ENCODE results near the gene IKZF5.

IKZF5 gene

DNA sequence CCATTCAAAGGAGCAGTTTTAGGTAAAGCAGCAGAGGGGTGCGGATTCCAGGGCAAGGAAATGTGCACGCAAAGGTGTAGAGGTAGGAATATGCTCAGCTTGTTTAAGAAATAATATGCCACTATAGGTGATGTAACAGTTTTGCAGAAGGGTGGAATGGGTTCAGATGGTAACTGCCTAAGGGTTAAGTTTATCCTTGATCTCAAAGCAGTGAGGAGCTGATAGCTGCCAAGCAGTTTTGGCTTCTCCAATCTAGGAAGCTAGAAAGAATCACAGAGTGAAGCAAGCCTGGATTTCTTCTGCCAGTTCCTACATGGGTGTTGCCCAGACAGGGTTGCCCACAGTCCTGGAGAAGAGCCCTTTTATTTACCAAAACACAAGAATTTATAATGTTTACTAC, 6.2 kb upstream of the IKZF5 start:
- no peak for DNase-seq

DNA sequence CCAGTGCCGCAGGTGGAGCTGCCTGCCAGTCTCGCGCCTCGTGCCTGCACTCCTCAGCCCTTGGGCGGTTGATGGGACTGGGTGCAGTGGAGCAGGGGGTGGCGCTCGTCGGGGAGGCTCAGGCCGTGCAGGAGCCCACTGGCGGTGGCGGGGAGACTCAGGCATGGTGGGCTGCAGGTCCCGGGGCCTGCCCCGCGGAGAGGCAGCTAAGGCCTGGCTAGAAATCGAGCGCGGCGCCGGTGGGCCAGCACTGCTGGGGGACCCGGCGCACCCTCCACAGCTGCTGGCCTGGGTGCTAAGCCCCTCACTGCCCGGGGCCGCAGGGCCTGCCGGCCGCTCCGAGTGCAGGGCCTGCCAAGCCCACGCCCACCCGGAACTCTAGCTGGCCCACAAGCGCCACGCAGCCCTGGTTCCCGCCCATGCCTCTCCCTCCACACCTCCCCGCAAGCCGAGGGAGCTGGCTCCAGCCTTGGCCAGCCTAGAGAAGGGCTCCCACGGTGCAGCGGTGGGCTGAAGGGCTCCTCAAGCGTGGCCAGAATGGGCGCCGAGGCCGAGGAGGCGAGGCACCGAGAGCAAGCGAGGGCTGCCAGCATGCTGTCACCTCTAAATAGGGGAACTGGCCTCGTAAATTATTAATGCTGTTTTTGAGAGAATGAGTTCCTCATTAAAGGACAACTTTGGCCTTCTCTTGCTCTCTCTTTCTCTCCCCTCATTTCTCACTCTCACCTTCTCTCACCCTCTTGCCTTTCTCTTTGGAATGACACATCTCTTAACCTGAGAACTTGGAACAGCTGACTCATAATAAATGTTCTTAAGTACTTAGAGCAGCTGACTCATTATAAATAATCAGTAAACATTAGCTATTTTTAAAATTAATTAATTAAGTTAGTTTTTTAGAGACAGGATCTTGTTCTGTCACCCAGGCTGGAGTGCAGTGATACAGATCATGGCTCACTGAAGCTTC, 5.1 kb upstream of the IKZF5 start:
- DNase-seq, result no peak

- no peak for DNase-seq
Observed at GRCh38 chr10:123011987-123012386, 3.4 kb upstream of the IKZF5 start.

GRCh38 chr10:123009105-123009820, 668 bp upstream of the IKZF5 start:
- no peak for DNase-seq

GRCh38 chr10:123007558-123008354, 839 bp downstream of the IKZF5 start:
- DNase-seq, result peak; percentile 62

DNA sequence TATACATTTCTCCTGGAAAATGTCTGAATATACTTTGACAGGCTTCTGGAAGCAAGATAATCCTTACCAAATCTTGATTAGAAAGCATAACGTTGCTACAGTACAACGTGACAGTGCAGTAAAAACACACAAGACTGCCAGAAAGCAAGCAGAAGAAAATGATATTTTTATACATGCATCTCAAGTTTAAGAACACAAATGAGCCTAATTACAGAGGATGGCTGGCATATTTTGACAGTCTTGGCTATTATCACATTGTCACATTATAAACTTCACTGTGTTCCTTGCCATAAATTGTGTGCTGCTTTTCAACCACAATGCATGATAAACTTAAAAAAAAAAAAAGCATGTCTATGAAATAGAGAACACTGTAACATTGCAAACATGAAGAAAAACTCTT, 4.3 kb downstream of the IKZF5 start:
- DNase-seq, result no peak

GRCh38 chr10:123001370-123001769, 7.2 kb downstream of the IKZF5 start:
- DNase-seq, result no peak

- no peak for DNase-seq
Observed at GRCh38 chr10:123000155-123000554, 8.4 kb downstream of the IKZF5 start.

DNA sequence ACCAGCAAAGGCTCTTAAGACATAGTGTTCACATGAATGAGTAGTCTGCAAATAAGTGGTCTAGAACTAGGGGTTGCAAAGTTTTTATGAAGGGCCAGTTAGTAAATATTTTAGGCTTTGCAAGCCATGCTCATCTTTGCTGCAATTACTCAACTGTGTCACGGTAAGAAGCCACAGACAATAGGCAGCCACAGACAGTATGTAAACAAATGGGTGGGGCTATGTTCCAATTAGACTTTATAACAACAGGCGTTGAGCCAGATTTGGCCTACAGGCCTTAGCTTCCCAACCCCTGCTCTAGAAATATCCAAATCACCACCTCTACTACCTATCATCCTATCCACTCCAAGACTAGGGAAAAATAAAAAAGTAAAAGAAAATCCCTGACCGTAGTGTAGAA, 9.2 kb downstream of the IKZF5 start:
- peak; percentile 77 for DNase-seq

DNA sequence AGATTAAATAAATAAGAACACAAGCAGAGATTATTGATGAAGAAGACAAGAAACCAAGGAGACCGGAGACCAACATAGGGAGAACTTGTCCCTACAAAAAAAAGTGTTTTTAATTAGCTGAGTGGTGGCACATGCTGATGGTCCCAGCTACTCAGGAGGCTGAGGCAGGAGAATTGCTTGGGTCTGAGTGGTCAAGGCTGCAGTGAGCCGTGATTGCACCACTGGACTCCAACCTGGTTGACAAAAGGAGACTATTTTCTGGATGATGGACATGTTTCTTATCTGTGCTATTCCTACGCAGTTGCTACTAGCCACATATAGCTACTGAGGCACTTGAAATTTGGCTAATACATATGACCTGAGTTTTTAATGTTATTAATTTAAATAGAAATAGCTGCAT, 9.7 kb downstream of the IKZF5 start:
- DNase-seq, result no peak

- DNase-seq, result no peak
Observed at GRCh38 chr10:122998360-122998917, 10.2 kb downstream of the IKZF5 start.

- no peak for DNase-seq
Observed at GRCh38 chr10:122997864-122998263, 10.7 kb downstream of the IKZF5 start.

DNA sequence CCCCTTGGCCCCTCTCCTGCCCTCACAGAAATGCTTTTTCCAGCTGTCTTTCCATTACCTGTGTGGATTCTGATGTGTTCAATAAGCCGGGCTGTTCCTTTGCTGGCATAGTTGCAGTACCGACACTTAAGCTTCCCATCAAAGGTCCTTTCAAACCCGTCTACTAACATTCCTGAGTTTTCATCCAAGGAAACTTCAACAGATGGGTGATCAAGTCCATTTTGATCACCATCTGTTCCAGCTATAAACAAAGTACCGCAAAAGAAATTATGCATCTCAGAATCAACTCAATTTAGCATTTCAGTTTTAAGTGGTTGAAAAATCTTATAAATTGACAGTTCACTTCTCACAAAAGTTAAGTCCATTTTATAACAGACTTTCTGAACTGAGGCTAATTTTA, 12.7 kb downstream of the IKZF5 start:
- no peak for DNase-seq

- no peak for DNase-seq
Observed at GRCh38 chr10:122993797-122994336, 14.7 kb downstream of the IKZF5 start.

GRCh38 chr10:122992031-122992585, 16.5 kb downstream of the IKZF5 start:
- no peak for DNase-seq

GRCh38 chr10:122990278-122990677, 18.3 kb downstream of the IKZF5 start:
- DNase-seq, result no peak

GRCh38 chr10:122988501-122988900, 20.1 kb downstream of the IKZF5 start:
- DNase-seq, result no peak

DNA sequence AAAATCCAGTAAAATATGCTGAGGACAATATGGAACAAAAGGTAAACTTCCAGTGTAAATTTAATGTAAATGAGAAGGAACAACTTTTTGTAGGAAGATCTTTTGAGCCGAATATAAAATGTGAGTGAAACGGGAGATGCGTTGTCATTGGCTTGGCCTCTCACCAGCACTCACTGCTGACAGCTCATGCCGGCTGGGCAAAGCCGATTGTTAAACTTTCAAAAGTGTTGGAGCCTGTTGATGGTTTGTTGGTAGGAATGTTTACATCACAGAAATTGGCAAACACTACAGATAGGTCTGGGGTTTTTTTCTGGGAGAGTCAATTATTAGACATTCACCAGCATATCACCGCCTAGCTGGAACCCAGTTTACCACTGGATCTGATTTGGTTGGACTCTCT, 22.3 kb downstream of the IKZF5 start:
- DNase-seq, result no peak

DNA sequence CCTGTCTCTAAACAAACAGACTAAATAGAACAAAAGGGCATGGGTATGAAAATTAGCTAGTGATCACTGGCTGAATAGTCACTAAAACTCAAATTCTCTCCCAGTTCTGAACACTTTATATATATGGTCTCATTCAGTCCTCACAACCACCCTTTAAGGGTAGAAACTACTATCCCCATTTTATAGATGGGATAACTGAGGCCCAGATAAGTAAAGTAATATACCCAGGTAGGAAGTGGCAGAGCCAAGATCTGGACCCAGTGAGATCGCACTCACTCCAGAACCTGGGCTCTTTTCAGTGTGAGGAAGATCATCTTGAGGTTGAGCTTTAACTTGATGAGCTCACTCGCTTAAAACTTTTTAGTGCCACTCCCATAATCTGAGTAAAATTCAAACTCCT, 23.9 kb downstream of the IKZF5 start:
- no peak for DNase-seq

DNA sequence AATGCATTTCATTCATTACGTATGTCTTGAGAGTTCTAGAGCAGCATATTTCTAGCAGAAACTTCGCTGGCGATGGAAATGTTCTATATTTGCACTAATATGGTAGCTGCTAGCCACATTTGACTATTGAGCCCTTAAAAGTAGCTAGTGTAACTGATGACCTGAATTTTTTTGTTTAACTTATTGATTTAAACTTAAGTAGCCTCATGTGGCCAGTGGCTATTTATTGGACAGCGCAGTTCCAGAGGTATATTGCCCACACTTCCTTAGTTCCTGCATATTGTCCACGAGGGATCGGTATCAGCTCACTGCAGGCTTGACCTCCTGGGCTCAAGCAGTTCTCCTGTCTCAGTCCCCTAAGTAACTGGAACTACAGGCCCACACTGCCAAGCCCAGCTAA, 24.7 kb downstream of the IKZF5 start:
- DNase-seq, result no peak

GRCh38 chr10:122981066-122981464, 27.5 kb downstream of the IKZF5 start:
- no peak for DNase-seq
